ENCODE data around the gene TREM1.

- TF ChIP-seq ZFX (IDR thresholded peaks at IDR 0.05) (no peak), CTCF (conservative IDR thresholded peaks at IDR 0.05) (no peak)
Measured at GRCh38 chr6:41284726-41285125, 1.8 kb downstream of the TREM1 start.
